Measurements from ENCODE around the gene CLMN. TPM values are rescaled to one million over a fixed set of nuclear protein-coding genes. Genes with fewer than 3 reads are reported as not detected.

Gene CLMN
- total and polyA plus RNA-seq, 2 of the 13 experiments (the other 11 are each of a cell fraction or from before 2014, with no cell fraction given), result 15.1 to 16.7 TPM

GRCh38 chr14:95300697-95301526 lies 18.8 kb downstream of the CLMN start (continued):
- TF ChIP-seq ARID3A (IDR thresholded peaks at IDR 0.05; ENCODE audit: low read depth, low read length) (peak; percentile 80; the same call in 1 of the 2 replicates), GATAD2A (CRISPR knock-in tag; IDR thresholded peaks at IDR 0.05) (peak; percentile 88), ZC3H13 (CRISPR knock-in tag; IDR thresholded peaks at IDR 0.05) (no peak), ARID4A (CRISPR knock-in tag; IDR thresholded peaks at IDR 0.05; ENCODE audit: borderline replicate concordance) (no peak; the same call in 1 of the 2 replicates), NR3C1 (CRISPR knock-in tag; IDR thresholded peaks at IDR 0.05) (no peak), ZNF792 (CRISPR knock-in tag; IDR thresholded peaks at IDR 0.05) (peak; percentile 59; the same call in 1 of the 2 replicates), RXRB (CRISPR knock-in tag; IDR thresholded peaks at IDR 0.05; ENCODE audit: borderline replicate concordance) (peak; percentile 75; the same call in 1 of the 2 replicates), REPIN1 (CRISPR knock-in tag; IDR thresholded peaks at IDR 0.05; ENCODE audit: borderline replicate concordance, low read depth) (peak; percentile 33; the same call in 1 of the 2 replicates), ZNF468 (CRISPR knock-in tag; IDR thresholded peaks at IDR 0.05) (no peak), HMG20B (CRISPR knock-in tag; conservative IDR thresholded peaks at IDR 0.05) (peak; percentile 80; the same call in 1 of the 2 replicates), ZNF878 (CRISPR knock-in tag; IDR thresholded peaks at IDR 0.05) (no peak), BRD4 (CRISPR knock-in tag; IDR thresholded peaks at IDR 0.05) (no peak), ZNF552 (CRISPR knock-in tag; IDR thresholded peaks at IDR 0.05; ENCODE audit: borderline replicate concordance) (no peak), ZBED4 (CRISPR knock-in tag; IDR thresholded peaks at IDR 0.05; ENCODE audit: borderline replicate concordance) (no peak), PRDM4 (CRISPR knock-in tag; IDR thresholded peaks at IDR 0.05; ENCODE audit: borderline replicate concordance) (no peak), ERF (CRISPR knock-in tag; IDR thresholded peaks at IDR 0.05) (0 out of 2 replicates have a peak, but pooled peaks have one; percentile 9)

Measured in HepG2 (cell line).